ENCODE measurements around the gene KIAA1217.

Gene KIAA1217

DNA sequence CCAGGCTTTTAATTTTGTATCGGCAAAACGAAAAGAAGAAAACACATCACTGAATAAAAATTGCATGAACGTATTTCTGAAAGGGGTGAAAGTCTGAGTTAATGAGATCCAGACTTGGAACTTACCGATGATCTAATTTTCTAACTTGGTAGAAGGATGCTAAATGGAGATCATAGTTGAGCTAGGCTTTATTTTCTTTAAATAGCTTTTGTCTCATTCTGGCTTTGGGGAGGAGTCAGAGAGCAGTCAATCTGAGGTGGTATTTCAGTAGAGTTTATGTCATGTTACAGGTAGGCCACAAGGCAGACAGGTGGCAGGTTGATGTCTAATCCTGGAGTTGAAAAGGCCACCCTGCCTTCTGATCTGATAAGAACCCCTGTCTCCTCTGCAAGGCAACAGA, 161.9 kb downstream of the KIAA1217 start:
- FAIRE-seq (no peak), DNase-seq (ENCODE audit: insufficient read length, low spot score) (no peak)
- TF ChIP-seq POLR2A (IDR thresholded peaks at IDR 0.05; ENCODE audit: low read depth, low read length) (no peak), SPI1 (IDR thresholded peaks at IDR 0.05; ENCODE audit: low read depth, low read length) (no peak)

DNA sequence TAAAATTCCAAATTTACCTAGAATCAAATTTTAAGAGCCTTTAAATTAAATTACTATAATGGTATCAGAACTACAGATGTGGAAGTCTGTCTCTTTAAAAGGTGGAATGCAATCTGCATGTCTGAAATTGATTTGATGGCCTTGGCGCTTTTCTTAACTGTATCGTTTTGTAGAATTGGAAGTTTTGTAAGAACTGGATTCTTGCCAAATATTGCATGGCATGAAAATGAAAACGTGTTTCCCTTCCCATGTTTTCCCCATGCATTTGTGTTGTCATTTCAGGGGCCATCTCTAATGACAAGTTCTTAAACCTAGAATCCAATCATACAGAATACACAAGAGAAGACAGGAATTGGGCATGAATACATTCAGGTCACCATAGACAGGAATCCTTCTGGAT, 162.5 kb downstream of the KIAA1217 start:
- no peak for FAIRE-seq
- TF ChIP-seq POLR2AphosphoS5 (IDR thresholded peaks at IDR 0.05; ENCODE audit: low read depth, low read length) (no peak), POU2F2 (IDR thresholded peaks at IDR 0.05; ENCODE audit: low read depth, low read length) (no peak), PAX5 (IDR thresholded peaks at IDR 0.05; ENCODE audit: insufficient read depth, low read length, severe bottlenecking) (no peak), SPI1 (IDR thresholded peaks at IDR 0.05; ENCODE audit: low read depth, low read length) (no peak), TAF1 (IDR thresholded peaks at IDR 0.05; ENCODE audit: low read depth, low read length) (no peak), POLR2A (IDR thresholded peaks at IDR 0.05; ENCODE audit: low read depth, low read length) (no peak)

DNA sequence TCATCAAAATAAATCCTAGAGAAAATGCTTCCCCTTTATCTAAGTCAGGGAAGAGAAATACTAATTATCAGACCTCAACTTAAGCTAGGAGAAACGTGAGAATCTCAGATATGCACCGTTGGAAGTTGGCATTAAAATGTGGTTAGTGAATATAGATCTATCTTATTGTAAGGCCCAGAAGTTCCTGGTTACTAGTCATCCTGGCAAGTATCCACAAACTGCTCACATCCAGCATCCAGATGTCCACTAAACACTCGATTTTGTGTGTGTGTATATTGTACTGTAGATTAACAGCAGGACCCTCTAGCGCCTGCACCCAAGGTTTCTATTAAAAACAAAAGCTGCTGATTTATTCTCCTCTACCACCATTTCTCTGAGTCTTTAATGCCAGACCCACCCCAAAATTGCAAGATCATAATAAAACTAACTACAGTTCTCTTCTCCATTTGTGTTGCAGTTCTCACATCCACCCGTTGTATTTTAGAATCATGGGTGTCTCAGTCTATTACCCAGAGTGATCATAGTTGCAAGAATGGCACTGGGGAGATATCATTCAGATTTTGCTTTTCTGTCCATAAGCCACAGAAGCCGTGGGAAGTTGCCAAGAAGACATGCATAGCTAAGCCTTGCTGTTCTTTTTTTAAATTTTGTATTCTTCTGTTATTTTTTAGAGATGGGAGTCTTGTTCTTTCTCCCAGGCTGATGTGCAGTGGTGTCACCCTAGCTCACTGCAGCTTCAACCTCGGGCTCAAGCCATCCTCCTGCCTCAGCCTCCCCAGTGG, 165.4 kb downstream of the KIAA1217 start:
- DNase-seq (ENCODE audit: insufficient read length, low spot score) (no peak), FAIRE-seq (no peak)
- TF ChIP-seq SPI1 (IDR thresholded peaks at IDR 0.05; ENCODE audit: low read depth, low read length) (no peak), PAX5 (IDR thresholded peaks at IDR 0.05; ENCODE audit: insufficient read depth, low read length, severe bottlenecking) (no peak), POLR2AphosphoS5 (IDR thresholded peaks at IDR 0.05; ENCODE audit: low read depth, low read length) (no peak), POLR2A (IDR thresholded peaks at IDR 0.05; ENCODE audit: low read depth, low read length) (no peak), TAF1 (IDR thresholded peaks at IDR 0.05; ENCODE audit: low read depth, low read length) (no peak), POU2F2 (IDR thresholded peaks at IDR 0.05; ENCODE audit: low read depth, low read length) (no peak)

More for the DNA sequence above, 162.5 kb downstream of the KIAA1217 start:
- DNase-seq (ENCODE audit: insufficient read length, low spot score), result no peak

DNA sequence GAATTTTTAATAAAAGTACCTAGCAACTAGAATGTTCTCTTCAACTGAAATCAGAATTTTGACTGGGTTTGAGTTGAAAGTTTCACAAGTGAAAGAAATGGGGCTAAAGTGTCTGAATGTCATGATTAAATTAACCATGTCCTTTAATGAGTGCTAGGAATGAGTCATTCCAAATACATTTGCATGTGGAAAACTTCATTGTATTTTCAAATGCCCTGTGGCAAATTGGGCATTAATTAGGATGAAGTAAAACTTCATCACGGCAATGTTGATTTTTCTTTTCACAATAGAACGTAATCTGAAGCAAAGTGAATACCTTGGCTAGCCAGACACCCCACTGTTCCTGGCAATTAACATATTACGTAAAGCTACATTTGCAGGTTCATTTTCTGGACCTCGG, 166.6 kb downstream of the KIAA1217 start:
- FAIRE-seq, result no peak
- TF ChIP-seq POLR2AphosphoS5 (IDR thresholded peaks at IDR 0.05; ENCODE audit: low read depth, low read length) (no peak), TAF1 (IDR thresholded peaks at IDR 0.05; ENCODE audit: low read depth, low read length) (no peak), PAX5 (IDR thresholded peaks at IDR 0.05; ENCODE audit: insufficient read depth, low read length, severe bottlenecking) (no peak), SPI1 (IDR thresholded peaks at IDR 0.05; ENCODE audit: low read depth, low read length) (no peak), POU2F2 (IDR thresholded peaks at IDR 0.05; ENCODE audit: low read depth, low read length) (no peak), POLR2A (IDR thresholded peaks at IDR 0.05; ENCODE audit: low read depth, low read length) (no peak)
- DNase-seq (ENCODE audit: insufficient read length, low spot score), result no peak

DNA sequence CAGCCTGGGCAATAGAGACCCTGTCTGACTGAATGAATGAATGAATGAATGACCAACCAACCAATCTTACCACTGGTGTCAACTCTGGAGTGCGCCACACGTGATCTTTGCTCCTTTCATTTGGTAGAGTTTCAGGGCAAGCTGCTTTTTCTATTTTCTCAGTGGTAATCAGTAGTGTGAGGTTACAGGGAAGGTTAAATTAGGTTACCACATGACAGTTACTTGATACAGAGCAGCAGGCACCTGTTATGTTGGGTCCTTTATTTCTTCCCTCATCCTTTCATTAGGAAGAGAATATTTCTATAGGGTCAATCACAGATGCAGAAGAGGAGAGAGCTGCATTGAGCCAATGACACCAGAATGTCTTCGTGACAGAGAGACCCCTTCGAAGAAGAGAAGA, 167.8 kb downstream of the KIAA1217 start:
- TF ChIP-seq TAF1 (IDR thresholded peaks at IDR 0.05; ENCODE audit: low read depth, low read length) (no peak), POLR2AphosphoS5 (IDR thresholded peaks at IDR 0.05; ENCODE audit: low read depth, low read length) (no peak), PAX5 (IDR thresholded peaks at IDR 0.05; ENCODE audit: insufficient read depth, low read length, severe bottlenecking) (no peak), POU2F2 (IDR thresholded peaks at IDR 0.05; ENCODE audit: low read depth, low read length) (no peak), SPI1 (IDR thresholded peaks at IDR 0.05; ENCODE audit: low read depth, low read length) (no peak), POLR2A (IDR thresholded peaks at IDR 0.05; ENCODE audit: low read depth, low read length) (no peak)
- DNase-seq (ENCODE audit: insufficient read length, low spot score) (no peak), FAIRE-seq (no peak)

DNA sequence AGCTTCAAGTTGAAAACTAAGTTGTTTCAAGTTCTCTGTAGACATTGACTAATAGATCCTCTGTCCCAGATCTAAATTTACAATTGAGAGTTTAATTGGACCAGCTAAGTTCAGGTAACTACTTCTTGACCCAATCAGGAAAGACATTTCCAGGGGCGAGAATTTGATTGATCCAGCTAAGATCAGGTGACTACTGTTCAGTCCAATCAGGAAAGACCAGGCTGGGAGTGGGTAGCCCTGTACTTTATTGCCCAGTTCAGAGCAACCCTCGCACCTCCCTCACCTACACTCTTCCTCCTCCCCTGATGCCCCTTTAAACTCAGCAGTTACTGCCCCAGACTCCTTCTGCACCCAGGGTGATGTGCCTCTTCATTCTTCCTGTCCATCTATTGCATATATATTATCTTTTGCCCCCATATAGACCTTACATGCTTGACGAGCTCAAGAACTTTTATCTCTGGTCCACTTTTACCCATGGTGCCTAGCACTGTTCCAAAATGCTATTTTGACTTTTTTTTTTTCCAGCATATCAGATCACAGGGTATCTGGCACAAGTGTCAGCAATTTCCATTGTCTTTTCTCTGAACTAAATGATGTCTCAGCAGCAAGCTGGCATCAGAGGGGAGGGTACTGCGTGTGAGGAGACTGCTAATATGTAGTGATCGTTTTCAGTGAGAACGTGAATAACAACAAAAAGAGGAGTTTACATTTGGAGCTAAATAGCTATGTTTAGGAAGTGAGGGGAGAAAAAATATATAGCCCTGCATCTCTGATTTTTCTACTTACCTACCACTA, 169.4 kb downstream of the KIAA1217 start:
- no peak for TF ChIP-seq POLR2AphosphoS5 (IDR thresholded peaks at IDR 0.05; ENCODE audit: low read depth, low read length)
- no peak for TF ChIP-seq SPI1 (IDR thresholded peaks at IDR 0.05; ENCODE audit: low read depth, low read length)
- no peak for TF ChIP-seq POLR2A (IDR thresholded peaks at IDR 0.05; ENCODE audit: low read depth, low read length)
- TF ChIP-seq POU2F2 (IDR thresholded peaks at IDR 0.05; ENCODE audit: low read depth, low read length), result no peak
- no peak for TF ChIP-seq TAF1 (IDR thresholded peaks at IDR 0.05; ENCODE audit: low read depth, low read length)
- TF ChIP-seq PAX5 (IDR thresholded peaks at IDR 0.05; ENCODE audit: insufficient read depth, low read length, severe bottlenecking), result no peak
- FAIRE-seq, result no peak
- no peak for DNase-seq (ENCODE audit: insufficient read length, low spot score)

DNA sequence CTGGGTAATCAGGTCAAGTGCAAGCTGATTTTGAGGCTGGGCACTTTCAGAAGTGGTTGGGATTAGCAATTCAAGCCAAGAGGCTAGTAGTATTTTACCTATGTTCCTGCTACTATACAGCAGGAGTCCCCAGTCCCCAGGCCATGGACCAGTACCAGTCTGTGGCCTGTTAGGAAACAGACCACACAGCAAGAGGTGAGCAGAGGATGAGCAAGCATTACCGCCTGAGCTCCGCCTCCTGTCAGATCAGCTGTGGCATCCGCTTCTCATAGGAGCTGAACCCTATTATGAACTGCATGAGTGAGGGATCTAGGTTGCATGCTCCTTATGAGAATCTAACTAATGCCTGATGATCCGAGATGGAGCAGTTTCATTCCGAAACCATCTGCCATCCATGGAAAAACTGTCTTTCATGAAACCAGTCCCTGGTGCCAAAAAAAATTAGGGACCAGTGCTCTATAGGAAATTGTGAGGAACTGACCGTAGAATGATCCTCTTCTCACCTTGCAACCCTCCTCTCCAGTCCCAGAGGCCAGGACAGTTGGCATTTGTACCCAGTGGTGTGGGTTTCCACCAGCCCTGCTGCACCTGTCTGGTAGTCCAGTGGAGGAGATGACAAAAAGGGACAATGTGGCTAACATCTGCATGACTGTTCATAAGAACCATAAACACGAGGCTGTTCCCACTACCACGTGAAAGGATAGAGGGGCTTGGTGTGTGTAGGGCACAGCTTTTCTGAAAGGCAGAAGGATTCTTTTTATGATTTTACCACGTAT, 172.5 kb downstream of the KIAA1217 start:
- TF ChIP-seq POLR2A (IDR thresholded peaks at IDR 0.05; ENCODE audit: low read depth, low read length) (no peak), SPI1 (IDR thresholded peaks at IDR 0.05; ENCODE audit: low read depth, low read length) (no peak), POU2F2 (IDR thresholded peaks at IDR 0.05; ENCODE audit: low read depth, low read length) (no peak), TAF1 (IDR thresholded peaks at IDR 0.05; ENCODE audit: low read depth, low read length) (no peak), PAX5 (IDR thresholded peaks at IDR 0.05; ENCODE audit: insufficient read depth, low read length, severe bottlenecking) (no peak), POLR2AphosphoS5 (IDR thresholded peaks at IDR 0.05; ENCODE audit: low read depth, low read length) (no peak)
- peak; percentile 68 for FAIRE-seq

DNA sequence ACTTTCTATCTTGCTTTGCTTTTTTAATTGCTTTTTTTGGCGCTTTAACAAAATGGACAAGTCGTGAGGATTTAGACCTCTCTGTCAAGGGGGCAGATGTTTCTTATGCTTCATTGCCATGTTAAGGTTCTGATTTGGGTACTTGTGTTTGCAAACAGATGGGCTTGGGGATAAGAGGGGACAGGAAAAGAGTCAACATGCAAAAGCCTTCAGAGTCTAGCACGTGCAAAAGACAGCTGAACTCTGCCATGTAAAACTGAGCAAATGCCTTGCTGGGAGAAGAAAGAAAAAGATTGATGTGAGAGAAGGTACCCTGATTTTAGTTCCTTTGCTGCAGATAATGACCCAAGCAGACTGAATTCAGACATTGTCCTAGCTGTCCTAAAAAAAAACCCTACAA, 173.1 kb downstream of the KIAA1217 start:
- DNase-seq (ENCODE audit: insufficient read length, low spot score), result no peak
- no peak for FAIRE-seq
- TF ChIP-seq TAF1 (IDR thresholded peaks at IDR 0.05; ENCODE audit: low read depth, low read length) (no peak), SPI1 (IDR thresholded peaks at IDR 0.05; ENCODE audit: low read depth, low read length) (no peak), POU2F2 (IDR thresholded peaks at IDR 0.05; ENCODE audit: low read depth, low read length) (no peak), PAX5 (IDR thresholded peaks at IDR 0.05; ENCODE audit: insufficient read depth, low read length, severe bottlenecking) (no peak)

More for the DNA sequence above, 172.5 kb downstream of the KIAA1217 start:
- no peak for DNase-seq (ENCODE audit: insufficient read length, low spot score)

DNA sequence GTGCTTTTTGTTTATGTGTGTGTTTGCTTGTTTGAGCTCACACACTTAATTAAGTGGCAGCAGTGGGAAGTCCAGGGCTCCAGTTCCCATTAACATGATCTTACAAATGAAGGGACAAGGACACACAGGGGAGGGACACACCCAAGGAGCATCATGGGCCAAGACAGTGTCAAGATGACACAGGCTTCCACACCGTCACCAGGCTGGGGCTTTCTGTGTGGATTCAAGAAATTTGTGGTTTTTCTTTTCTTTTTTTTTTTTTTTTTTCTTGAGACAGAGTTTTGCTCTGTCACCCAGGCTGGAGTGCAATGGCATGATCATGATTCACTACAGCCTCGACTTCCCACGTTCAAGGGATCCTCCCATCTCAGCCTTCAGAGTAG, 173.6 kb downstream of the KIAA1217 start:
- FAIRE-seq, result no peak

More for the DNA sequence above, 173.6 kb downstream of the KIAA1217 start:
- no peak for TF ChIP-seq POLR2AphosphoS5 (IDR thresholded peaks at IDR 0.05; ENCODE audit: low read depth, low read length)
- no peak for TF ChIP-seq TAF1 (IDR thresholded peaks at IDR 0.05; ENCODE audit: low read depth, low read length)
- no peak for TF ChIP-seq POU2F2 (IDR thresholded peaks at IDR 0.05; ENCODE audit: low read depth, low read length)
- TF ChIP-seq POLR2A (IDR thresholded peaks at IDR 0.05; ENCODE audit: low read depth, low read length), result no peak
- TF ChIP-seq SPI1 (IDR thresholded peaks at IDR 0.05; ENCODE audit: low read depth, low read length), result no peak
- TF ChIP-seq PAX5 (IDR thresholded peaks at IDR 0.05; ENCODE audit: insufficient read depth, low read length, severe bottlenecking), result no peak
- DNase-seq (ENCODE audit: insufficient read length, low spot score), result no peak

Data from GM12891 (cell line).